Upper lobe of left lung (tissue), 6 donors: ENCODE data around the gene PDLIM5. TPM values are rescaled to one million over a fixed set of nuclear protein-coding genes. Genes with fewer than 3 reads are reported as not detected.

ENCODE experiments used
- ATAC-seq, 2 donors: fragments of 200-7000 bp; cut with Tn5 transposase; one replicate each; pipeline ENCODE4 v1.9.1; 2022; ENCODE audit warnings: mild to moderate bottlenecking in 2 of 2, moderate library complexity in 2 of 2; ENCODE audit not compliant: low FRiP score in 2 of 2
- DNase-seq, 2 donors: peaks; one replicate each; pipeline ENCODE4 v3.0.0-alpha.2; 2019 to 2020
- H3K27ac ChIP-seq, 4 donors: fragments of 200-600 bp; sonication (generic); one replicate each; pipeline ENCODE4 v1.5.1; 2016 to 2019
- H3K27me3 ChIP-seq, 4 donors: fragments of 200-600 bp; sonication (generic); one replicate each; pipeline ENCODE4 v1.5.1; 2017 to 2019
- H3K36me3 ChIP-seq, 4 donors: fragments of 200-600 bp; sonication (generic); one replicate each; pipeline ENCODE4 v1.5.1; 2016 to 2019
- H3K4me1 ChIP-seq, 4 donors: fragments of 200-600 bp; sonication (generic); one replicate each; pipeline ENCODE4 v1.5.1; 2018 to 2019
- H3K4me3 ChIP-seq, 4 donors: fragments of 200-600 bp; sonication (generic); one replicate each; pipeline ENCODE4 v1.5.1; 2017 to 2019; ENCODE audit warnings: mild to moderate bottlenecking in 2 of 4, moderate library complexity in 1 of 4
- H3K9me3 ChIP-seq, 4 donors: fragments of 200-600 bp; sonication (generic); one replicate each; pipeline ENCODE4 v1.5.1; 2018 to 2019
- EP300 ChIP-seq, 4 donors: sonication (generic); formaldehyde crosslinking; IDR thresholded peaks; one replicate each; pipeline ENCODE4 v1.5.1; 2017; ENCODE audit warnings: antibody characterized with exemption in 4 of 4, control low read depth in 2 of 4
- POLR2A ChIP-seq, 4 donors: fragments of 450-650 bp; IDR thresholded peaks; one replicate each; pipeline ENCODE4 v1.5.1; 2016 to 2017; ENCODE audit warnings: antibody characterized with exemption in 4 of 4, mild to moderate bottlenecking in 2 of 4
- POLR2AphosphoS5 ChIP-seq, 2 donors: sonication (generic); formaldehyde crosslinking; IDR thresholded peaks; one replicate each; pipeline ENCODE4 v1.5.1; 2017; ENCODE audit warnings: antibody characterized with exemption in 2 of 2
- WGBS, 2 donors: methylation state at CpG; one replicate each; pipeline ENCODE4 v1.1.5; 2017 to 2018; 5-methylcytosine and 5-hydroxymethylcytosine counted together
- total RNA-seq, 6 donors: library from RNA; depleted of rRNA in 4 of 6; stranded (reverse); fragments of >200 nt in 4 of 6; gene quantifications; one replicate each; pipeline versions ENCODE4 v1.1.0 to v1.2.1, GENCODE V29; 2016 to 2021
- TF ChIP-seq, protein P1 (sequence below), 6 experiments: fragments of 450-650 bp in 4 of 6; fragments of 200-600 bp in 2 of 6; sonication (generic) in 2 of 6; IDR thresholded peaks; one replicate each; pipeline ENCODE4 v1.5.1; 2016 to 2019; ENCODE audit warnings: antibody characterized with exemption in 6 of 6
- donor health status: DM: no; HTN: no; CAD: no; lungs with moderate emphysema.
- donor health status: DM: no; HTN: yes; CAD: no; lungs with severe emphysema.

Gene PDLIM5
- total RNA-seq, 6 donors from 2014 or later: 24.1 to 105 (median 73.0) TPM

DNA sequence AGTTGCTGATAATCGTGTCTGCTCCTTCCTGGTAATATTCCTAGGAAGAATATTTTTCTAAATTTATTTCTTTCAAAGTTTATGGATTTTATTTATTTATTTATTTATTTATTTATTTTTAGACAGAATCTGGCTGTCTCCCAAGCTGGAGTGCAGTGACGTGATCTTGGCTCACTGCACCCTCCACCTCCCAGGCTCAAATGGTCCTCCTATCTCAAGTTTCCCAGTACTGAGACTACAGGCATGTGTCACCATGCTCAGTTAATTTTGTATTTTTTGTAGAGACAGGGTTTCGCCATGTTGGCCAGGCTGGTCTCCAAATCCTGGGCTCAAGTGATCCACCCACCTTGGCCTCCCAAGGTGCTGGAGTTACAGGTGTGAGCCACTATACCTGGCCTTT, 48.9 kb downstream of the PDLIM5 start:
- peak in 1 of 2 donors; percentile 61 for ATAC-seq
- Histone ChIP-seq H3K27me3 (no peaks in the 10 kb centered on the region), H3K36me3 (no peaks in the 10 kb centered on the region), H3K9me3 (no peaks in the 10 kb centered on the region), H3K4me3 (no peak overlapping the region), H3K4me1 (no peaks in the 10 kb centered on the region), H3K27ac (no peak overlapping the region)
- no peak for TF ChIP-seq POLR2A (IDR thresholded peaks at IDR 0.05)
- no peak for DNase-seq
- 77 to 81% methylated on average over 3 of the region's 3 CpGs for WGBS, 2 donors

DNA sequence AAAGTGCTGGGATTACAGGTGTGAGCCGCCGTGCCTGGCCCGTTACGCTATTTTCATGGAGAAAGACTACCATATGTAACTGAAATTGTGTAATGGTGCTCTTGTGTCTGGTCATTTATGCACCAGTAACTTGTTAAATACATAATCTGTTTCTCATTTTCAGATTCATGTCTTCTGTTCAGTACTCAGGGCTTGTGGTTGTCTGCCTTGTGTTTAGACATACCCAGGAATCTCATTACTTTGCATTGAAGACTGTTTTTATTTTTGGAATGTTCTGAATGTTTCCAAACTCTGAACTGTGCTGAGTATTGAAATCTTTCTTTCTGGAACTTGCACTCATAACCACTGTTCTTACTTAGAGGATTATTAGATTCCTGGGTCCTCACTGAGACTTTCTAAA, 52.8 kb downstream of the PDLIM5 start:
- no peaks in the 10 kb centered on the region for H3K36me3 ChIP-seq
- no peak for ATAC-seq
- DNase-seq: no peak
- peaks cover 12 to 26% (median 16%) of the 10 kb centered on the region in 4 donors for H3K4me1 ChIP-seq
- no peak overlapping the region for H3K4me3 ChIP-seq
- TF ChIP-seq EP300 (IDR thresholded peaks at IDR 0.05): no peak
- TF ChIP-seq POLR2AphosphoS5 (IDR thresholded peaks at IDR 0.05): no peak
- no peak for TF ChIP-seq POLR2A (IDR thresholded peaks at IDR 0.05)
- TF ChIP-seq, protein P1, sequence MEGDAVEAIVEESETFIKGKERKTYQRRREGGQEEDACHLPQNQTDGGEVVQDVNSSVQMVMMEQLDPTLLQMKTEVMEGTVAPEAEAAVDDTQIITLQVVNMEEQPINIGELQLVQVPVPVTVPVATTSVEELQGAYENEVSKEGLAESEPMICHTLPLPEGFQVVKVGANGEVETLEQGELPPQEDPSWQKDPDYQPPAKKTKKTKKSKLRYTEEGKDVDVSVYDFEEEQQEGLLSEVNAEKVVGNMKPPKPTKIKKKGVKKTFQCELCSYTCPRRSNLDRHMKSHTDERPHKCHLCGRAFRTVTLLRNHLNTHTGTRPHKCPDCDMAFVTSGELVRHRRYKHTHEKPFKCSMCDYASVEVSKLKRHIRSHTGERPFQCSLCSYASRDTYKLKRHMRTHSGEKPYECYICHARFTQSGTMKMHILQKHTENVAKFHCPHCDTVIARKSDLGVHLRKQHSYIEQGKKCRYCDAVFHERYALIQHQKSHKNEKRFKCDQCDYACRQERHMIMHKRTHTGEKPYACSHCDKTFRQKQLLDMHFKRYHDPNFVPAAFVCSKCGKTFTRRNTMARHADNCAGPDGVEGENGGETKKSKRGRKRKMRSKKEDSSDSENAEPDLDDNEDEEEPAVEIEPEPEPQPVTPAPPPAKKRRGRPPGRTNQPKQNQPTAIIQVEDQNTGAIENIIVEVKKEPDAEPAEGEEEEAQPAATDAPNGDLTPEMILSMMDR (IDR thresholded peaks at IDR 0.05): no peak
- 93 to 97% methylated on average over 4 of the region's 4 CpGs for WGBS, 2 donors
- H3K9me3 ChIP-seq: no peaks in the 10 kb centered on the region
- H3K27me3 ChIP-seq: no peaks in the 10 kb centered on the region
- no peak overlapping the region for H3K27ac ChIP-seq

DNA sequence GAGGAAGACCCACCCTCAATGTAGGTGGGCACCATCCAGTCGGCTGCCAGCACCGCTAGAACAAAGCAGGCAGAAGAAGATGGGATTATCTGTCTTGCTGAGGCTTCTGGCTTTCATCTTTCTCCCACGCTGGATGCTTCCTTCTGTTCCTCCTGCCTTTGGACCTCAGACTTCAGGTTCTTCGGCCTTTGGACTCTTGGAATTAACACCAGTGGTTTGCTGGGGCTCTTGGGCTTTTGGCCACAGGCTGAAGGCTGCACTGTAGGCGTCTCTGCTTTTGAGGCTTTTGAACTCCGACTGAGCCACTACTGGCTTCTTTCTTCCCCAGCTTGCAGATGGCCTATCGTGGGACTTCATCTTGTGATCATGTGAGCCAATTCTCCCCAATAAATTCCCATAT, 55.1 kb downstream of the PDLIM5 start:
- H3K36me3 ChIP-seq: no peaks in the 10 kb centered on the region
- H3K27ac ChIP-seq: no peak overlapping the region
- DNase-seq (no peak), ATAC-seq (no peak)
- no peaks in the 10 kb centered on the region for H3K9me3 ChIP-seq
- TF ChIP-seq, protein P1 (IDR thresholded peaks at IDR 0.05): no peak
- TF ChIP-seq POLR2A (IDR thresholded peaks at IDR 0.05) (no peak), EP300 (IDR thresholded peaks at IDR 0.05) (no peak), POLR2AphosphoS5 (IDR thresholded peaks at IDR 0.05) (no peak)
- no peak overlapping the region for H3K4me3 ChIP-seq
- 94 to 98% methylated on average over 7 of the region's 7 CpGs for WGBS, 2 donors
- peaks cover 12 to 34% (median 16%) of the 10 kb centered on the region in 4 donors for H3K4me1 ChIP-seq
- H3K27me3 ChIP-seq: no peaks in the 10 kb centered on the region

DNA sequence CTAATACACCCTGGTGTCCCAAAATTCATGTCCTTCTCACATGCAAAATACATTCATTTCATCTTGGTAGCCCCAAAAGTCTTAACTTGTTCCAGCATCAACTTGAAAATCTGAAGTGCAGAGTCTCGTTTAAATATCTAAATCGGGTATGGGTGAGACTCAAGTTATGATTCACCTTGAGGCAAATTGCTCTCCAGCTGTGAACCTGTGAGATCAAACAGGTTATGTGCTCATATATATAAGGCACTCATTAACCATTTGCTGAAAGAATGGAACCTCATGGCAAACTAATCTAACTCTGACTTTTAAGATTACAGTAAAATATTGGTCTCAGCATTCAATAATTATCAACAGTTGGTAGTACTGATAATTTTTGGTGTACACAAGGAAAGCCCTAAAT, 55.5 kb downstream of the PDLIM5 start:
- DNase-seq: no peak
- no peaks in the 10 kb centered on the region for H3K27me3 ChIP-seq
- H3K4me3 ChIP-seq: no peak overlapping the region
- 65 to 80% methylated on average over 2 of the region's 2 CpGs for WGBS, 2 donors
- no peak overlapping the region for H3K27ac ChIP-seq
- no peak for ATAC-seq
- H3K9me3 ChIP-seq: no peaks in the 10 kb centered on the region
- H3K36me3 ChIP-seq: no peaks in the 10 kb centered on the region
- H3K4me1 ChIP-seq: peaks cover 12 to 34% (median 16%) of the 10 kb centered on the region in 4 donors
- no peak for TF ChIP-seq EP300 (IDR thresholded peaks at IDR 0.05)

DNA sequence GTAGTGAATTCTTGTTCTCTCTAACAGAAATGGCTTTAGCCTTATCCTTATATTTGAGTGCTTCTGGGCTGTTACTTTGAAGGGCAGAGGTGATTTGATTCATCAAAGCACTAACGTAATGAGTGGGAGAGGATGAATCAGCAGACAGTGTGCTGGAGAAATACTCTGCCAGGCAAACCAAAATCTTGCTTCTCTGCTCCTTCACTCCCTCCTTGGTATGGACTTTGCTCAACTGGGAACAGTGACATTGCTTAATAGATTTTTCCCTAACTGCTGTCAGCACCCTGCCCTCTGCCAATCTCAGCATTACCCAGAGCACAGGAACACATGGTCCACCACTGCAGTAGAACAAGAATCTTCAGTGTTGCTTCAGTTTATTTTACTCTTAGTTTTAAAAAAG, 56.0 kb downstream of the PDLIM5 start:
- Histone ChIP-seq H3K36me3 (no peaks in the 10 kb centered on the region), H3K27me3 (no peaks in the 10 kb centered on the region), H3K4me3 (no peak overlapping the region), H3K9me3 (no peaks in the 10 kb centered on the region), H3K27ac (no peak overlapping the region), H3K4me1 (peaks cover 12 to 34% (median 16%) of the 10 kb centered on the region in 4 donors)
- 18 to 31% methylated on average over 1 of the region's 1 CpG for WGBS, 2 donors
- TF ChIP-seq POLR2A (IDR thresholded peaks at IDR 0.05) (no peak), POLR2AphosphoS5 (IDR thresholded peaks at IDR 0.05) (peak in 1 of 2 donors; percentile 24)
- peak; percentile 61 to 87 for ATAC-seq
- no peak for DNase-seq

DNA sequence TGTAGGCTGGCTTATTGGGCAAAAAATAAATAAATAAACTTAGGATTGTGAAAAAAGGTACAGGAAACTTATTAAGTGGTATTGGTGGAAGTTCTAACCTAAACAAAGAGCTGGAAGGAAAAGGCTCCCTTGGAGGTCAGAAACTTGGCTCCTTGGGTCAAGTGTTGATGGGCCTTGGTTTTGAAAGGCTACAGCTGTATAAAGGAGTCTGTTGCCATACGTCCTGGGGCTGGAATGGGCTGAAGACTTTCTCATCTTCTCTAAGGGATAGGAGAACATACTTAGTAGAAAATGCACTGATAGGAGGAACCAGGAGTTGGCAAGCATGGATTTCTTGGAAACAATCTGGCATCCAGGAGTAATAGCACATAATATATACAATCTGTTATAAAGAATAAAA, 56.6 kb downstream of the PDLIM5 start:
- H3K27ac ChIP-seq: no peak overlapping the region
- H3K4me3 ChIP-seq: no peak overlapping the region
- no peaks in the 10 kb centered on the region for H3K36me3 ChIP-seq
- no peaks in the 10 kb centered on the region for H3K9me3 ChIP-seq
- peaks cover 12 to 34% (median 16%) of the 10 kb centered on the region in 4 donors for H3K4me1 ChIP-seq
- no peak for ATAC-seq
- no peak for DNase-seq
- no peaks in the 10 kb centered on the region for H3K27me3 ChIP-seq
- whole genome bisulfite sequencing, 2 donors: 39 to 56% methylated on average over 1 of the region's 1 CpG
- no peak for TF ChIP-seq POLR2A (IDR thresholded peaks at IDR 0.05)
- no peak for TF ChIP-seq POLR2AphosphoS5 (IDR thresholded peaks at IDR 0.05)
- TF ChIP-seq, protein P1 (IDR thresholded peaks at IDR 0.05): no peak
- no peak for TF ChIP-seq EP300 (IDR thresholded peaks at IDR 0.05)
